HepG2 (cell line): ENCODE data around the gene DICER1. TPM values are rescaled to one million over a fixed set of nuclear protein-coding genes. Genes with fewer than 3 reads are reported as not detected.

ENCODE experiments used
- ATAC-seq: fragments of 200-7000 bp; cut with Tn5 transposase; 3 replicates; pipeline ENCODE4 v1.9.1; 2020; ENCODE audit warnings: mild to moderate bottlenecking, moderate library complexity
- BruUV-seq: library from RNA; stranded (reverse); fragments of 400-500 nt; replicated peaks from 2 replicates; lab custom pipeline; 2021; lab: Mats Ljungman, UMichigan
- CTCF ChIA-PET: fragments of 300-600 bp; formaldehyde crosslinking; extraction: SDS; loops from one replicate; lab custom pipeline; 2021; ENCODE audit warnings: low total read pairs, inconsistent platforms, low intra/inter-chr PET ratio; lab: Yijun Ruan, JAX
- POLR2A ChIA-PET: fragments of 350-600 bp; sonication (Branson Sonifier 250); formaldehyde crosslinking; loops from one replicate; lab custom pipeline; 2020; ENCODE audit warnings: antibody characterized with exemption, inconsistent platforms; lab: Yijun Ruan, JAX
- DNase-seq: peaks from one replicate; pipeline ENCODE4 v3.0.0-alpha.2; 2015; ENCODE audit warnings: low spot score
- FAIRE-seq: peaks from 3 replicates; lab custom pipeline; 2011; peaks lifted over from hg19 to GRCh38; lab: Jason Lieb, UNC
- H2AFZ ChIP-seq: one replicate; pipeline ENCODE4 v1.6.1; 2011; ENCODE audit warnings: low read length, inconsistent platforms
- H3K27ac ChIP-seq: fragments of 300-600 bp; 3 replicates; pipeline ENCODE4 v1.8.0; 2011; ENCODE audit warnings: mixed run types, mild to moderate bottlenecking, mixed read lengths, low read length, inconsistent platforms; ENCODE audit not compliant: insufficient read depth; ENCODE audit errors: extremely low read length
- H3K27me3 ChIP-seq, 2 experiments: fragments of 200-600 bp in 1 of 2; 2 replicates in 1 of 2; 3 replicates in 1 of 2; pipeline versions ENCODE4 v1.6.0 to v1.8.0; 2011; ENCODE audit warnings: low read length in 2 of 2, mild to moderate bottlenecking in 2 of 2, moderate library complexity in 2 of 2, inconsistent platforms in 1 of 2; ENCODE audit not compliant: insufficient read depth in 2 of 2, control insufficient read depth in 1 of 2
- H3K36me3 ChIP-seq, 2 experiments: fragments of 200-600 bp in 1 of 2; replicated peaks in 1 of 2; 2 replicates in 1 of 2; 3 replicates in 1 of 2; pipeline versions ENCODE4 v1.5.1 to v1.8.0; 2011; ENCODE audit warnings: low read length in 2 of 2, inconsistent platforms in 1 of 2; ENCODE audit not compliant: insufficient read depth in 2 of 2, control insufficient read depth in 1 of 2
- H3K4me1 ChIP-seq: 2 replicates; pipeline ENCODE4 v1.5.1; 2012; ENCODE audit warnings: low read length, inconsistent platforms; ENCODE audit not compliant: insufficient read depth
- H3K4me2 ChIP-seq: 2 replicates; pipeline ENCODE4 v1.6.0; 2011; ENCODE audit warnings: low read depth, low read length, inconsistent platforms
- H3K4me3 ChIP-seq, 3 experiments: fragments of 200-600 bp in 1 of 3; sonication (generic), shearing (Covaris generic) in 1 of 3; replicated peaks in 1 of 3; 2 replicates each; pipeline ENCODE4 v1.5.1; 2011 to 2016; ENCODE audit warnings: low read length in 3 of 3, inconsistent platforms in 2 of 3, low read depth in 2 of 3, mild to moderate bottlenecking in 2 of 3, control low read depth in 1 of 3, mixed read lengths in 1 of 3; ENCODE audit not compliant: insufficient read depth in 1 of 3
- H3K79me2 ChIP-seq: one replicate; pipeline ENCODE4 v1.6.1; 2011; ENCODE audit warnings: low read length, inconsistent platforms; ENCODE audit not compliant: insufficient read depth
- H3K9ac ChIP-seq: 2 replicates; pipeline ENCODE4 v1.6.0; 2011; ENCODE audit warnings: mild to moderate bottlenecking, low read depth, low read length, inconsistent platforms; ENCODE audit not compliant: insufficient read depth
- H3K9me3 ChIP-seq: 2 replicates; pipeline ENCODE4 v1.5.1; 2012; ENCODE audit warnings: mild to moderate bottlenecking, low read length
- H4K20me1 ChIP-seq: 2 replicates; pipeline ENCODE4 v1.6.0; 2011; ENCODE audit warnings: inconsistent platforms, mild to moderate bottlenecking, low read length, moderate library complexity; ENCODE audit not compliant: insufficient read depth
- GABPB1 ChIP-seq: IDR thresholded peaks from 2 replicates; pipeline ENCODE4 v1.6.1; 2016; ENCODE audit warnings: mild to moderate bottlenecking, missing genetic modification reagents, moderate library complexity, missing compliant biosample characterization
- GTF2F1 ChIP-seq: fragments of 150-350 bp; IDR thresholded peaks from 2 replicates; pipeline ENCODE4 v1.6.1; 2014; ENCODE audit warnings: low read length
- KIAA2018 ChIP-seq: sonication (generic); formaldehyde crosslinking; IDR thresholded peaks from 2 replicates; pipeline ENCODE4 v1.5.0; 2020; ENCODE audit warnings: mild to moderate bottlenecking, missing genetic modification reagents, borderline replicate concordance
- KLF13 ChIP-seq: sonication (generic); formaldehyde crosslinking; IDR thresholded peaks from 2 replicates; pipeline ENCODE4 v1.4.0; 2020; ENCODE audit warnings: mild to moderate bottlenecking, missing genetic modification reagents
- MAFG ChIP-seq: sonication (generic); formaldehyde crosslinking; IDR thresholded peaks from 2 replicates; pipeline ENCODE4 v1.5.1; 2020; ENCODE audit warnings: mild to moderate bottlenecking, missing genetic modification reagents
- MIXL1 ChIP-seq: IDR thresholded peaks from 2 replicates; pipeline ENCODE4 v1.6.1; 2016
- NPAS2 ChIP-seq: sonication (generic); formaldehyde crosslinking; IDR thresholded peaks from 2 replicates; pipeline ENCODE4 v1.8.0; 2022; ENCODE audit warnings: mild to moderate bottlenecking, missing genetic modification reagents, borderline replicate concordance
- POLR2A ChIP-seq, 2 experiments: IDR thresholded peaks; 2 replicates each; pipeline ENCODE4 v1.6.1; 2011; ENCODE audit warnings: low read depth in 2 of 2, low read length in 2 of 2, mild to moderate bottlenecking in 1 of 2, moderate library complexity in 1 of 2; ENCODE audit not compliant: insufficient read depth in 1 of 2
- RAD21 ChIP-seq: fragments of 450-650 bp; formaldehyde crosslinking; IDR thresholded peaks from 2 replicates; pipeline ENCODE4 v1.5.0; 2020; ENCODE audit warnings: mild to moderate bottlenecking
- ZNF18 ChIP-seq: sonication (generic); formaldehyde crosslinking; IDR thresholded peaks from 2 replicates; pipeline ENCODE4 v1.8.0; 2022; ENCODE audit warnings: mild to moderate bottlenecking, missing genetic modification reagents; ENCODE audit not compliant: insufficient replicate concordance
- ZNF335 ChIP-seq: sonication (generic); formaldehyde crosslinking; IDR thresholded peaks from 2 replicates; pipeline ENCODE4 v1.4.0; 2020; ENCODE audit warnings: missing genetic modification reagents
- ZNF496 ChIP-seq: sonication (generic); formaldehyde crosslinking; IDR thresholded peaks from 2 replicates; pipeline ENCODE4 v1.8.1; 2023; ENCODE audit warnings: mild to moderate bottlenecking, moderate library complexity, missing genetic modification reagents; ENCODE audit not compliant: insufficient replicate concordance
- ZNF703 ChIP-seq: sonication (generic); formaldehyde crosslinking; IDR thresholded peaks from 2 replicates; pipeline ENCODE4 v1.5.1; 2020; ENCODE audit warnings: missing genetic modification reagents, mild to moderate bottlenecking, moderate library complexity, borderline replicate concordance
- ZNF790 ChIP-seq: sonication (generic); formaldehyde crosslinking; IDR thresholded peaks from 2 replicates; pipeline ENCODE4 v1.8.0; 2022; ENCODE audit warnings: missing genetic modification reagents, mild to moderate bottlenecking, borderline replicate concordance
- ZNF792 ChIP-seq: IDR thresholded peaks from 2 replicates; pipeline ENCODE4 v1.6.1; 2016
- ZNF816 ChIP-seq: sonication (generic); formaldehyde crosslinking; IDR thresholded peaks from 2 replicates; pipeline ENCODE4 v1.8.0; 2022; ENCODE audit warnings: missing genetic modification reagents, mild to moderate bottlenecking, borderline replicate concordance
- WGBS: methylation state at CpG from one replicate; pipeline ENCODE4 v1.1.6; 2017; ENCODE audit warnings: low lambda C conversion rate; 5-methylcytosine and 5-hydroxymethylcytosine counted together
- in situ Hi-C: cut with HindIII; loops from 2 replicates; pipeline ENCODE4 v1.10.0; 2017; ENCODE audit warnings: low pct_unique_long_range_greater_than_20kb; ENCODE audit not compliant: extremely low pct_ligation_motif_present
- intact Hi-C: fragments of 100-400 bp; cut with micrococcal nuclease; formaldehyde crosslinking; loops from one replicate; pipeline ENCODE4 v1.10.0; 2022; ENCODE audit not compliant: unreplicated experiment
- polyA plus RNA-seq, 8 experiments: library from polyadenylated mRNA; depleted of rRNA in 3 of 8; stranded (reverse) in 7 of 8; unstranded in 1 of 8; fragments of >200 nt; fragmentation: Illumina TruSeq in 4 of 8; extraction: Trizol in 4 of 8; gene quantifications; 2 replicates each; pipeline versions ENCODE4 v1.2.1 to v1.2.3, GENCODE V29; 2011 to 2016; ENCODE audit warnings: low read depth in 4 of 8, missing spikeins in 1 of 8, mixed read lengths in 1 of 8; ENCODE audit not compliant: insufficient read depth in 1 of 8
- total RNA-seq, 5 experiments: library from RNA; depleted of rRNA; stranded (reverse); fragments of >200 nt; fragmentation: Illumina TruSeq; extraction: Trizol; gene quantifications; 2 replicates each; pipeline ENCODE4 v1.2.3, GENCODE V29; 2016; ENCODE audit warnings: low read depth in 1 of 5

DICER1 gene
- total and polyA plus RNA-seq, 2 of the 13 experiments (the other 11 are each of a cell fraction or from before 2014, with no cell fraction given), result 31.8 to 61.9 TPM

- ATAC-seq (no peak), FAIRE-seq (no peak), DNase-seq (no peak)
- H3K79me2 ChIP-seq, result no peaks in the 10 kb centered on the region
- TF ChIP-seq KLF13 (CRISPR knock-in tag) (no peak), ZNF790 (CRISPR knock-in tag) (no peak), RAD21 (CRISPR knock-in tag) (no peak), POLR2A (IDR thresholded peaks at IDR 0.05; ENCODE audit: insufficient read depth in 1 of 2, low read depth in 2 of 2, low read length in 2 of 2) (no peak), NPAS2 (no peak), GABPB1 (no peak), ZNF703 (CRISPR knock-in tag) (no peak), ZNF335 (CRISPR knock-in tag) (no peak), KIAA2018 (CRISPR knock-in tag) (no peak), ZNF792 (CRISPR knock-in tag) (no peak), ZNF816 (CRISPR knock-in tag) (no peak), ZNF18 (CRISPR knock-in tag) (no peak), ZNF496 (CRISPR knock-in tag) (no peak), GTF2F1 (no peak), MAFG (CRISPR knock-in tag) (no peak), MIXL1 (CRISPR knock-in tag) (no peak)
- H3K36me3 ChIP-seq, result peaks cover 8 to 55% of the 10 kb centered on the region in 2 experiments
- ChIA-PET CTCF (no interaction called here), POLR2A (no interaction called here)
- peaks cover 15% of the 10 kb centered on the region for H3K4me1 ChIP-seq
- BruUV-seq, result no TSS peak
- H3K9ac ChIP-seq, result no peak overlapping the region
- H3K4me2 ChIP-seq, result no peak overlapping the region
- WGBS, result 92% methylated on average over 4 of the region's 4 CpGs
- no peaks in the 10 kb centered on the region for H4K20me1 ChIP-seq
- H3K4me3 ChIP-seq, result no peak overlapping the region
- no peaks in the 10 kb centered on the region; a peak in 1 of 5 replicates for H3K27me3 ChIP-seq
- intact Hi-C loops, result no loop called here
- no peaks in the 10 kb centered on the region for H3K9me3 ChIP-seq
- no peak overlapping the region for H2AFZ ChIP-seq
- in situ Hi-C loops, result no loop called here
- H3K27ac ChIP-seq, result no peak overlapping the region
Measured at GRCh38 chr14:95128140-95128539, 29.2 kb downstream of the DICER1 start.
